Measurements from ENCODE around the gene SPG7.

DNA sequence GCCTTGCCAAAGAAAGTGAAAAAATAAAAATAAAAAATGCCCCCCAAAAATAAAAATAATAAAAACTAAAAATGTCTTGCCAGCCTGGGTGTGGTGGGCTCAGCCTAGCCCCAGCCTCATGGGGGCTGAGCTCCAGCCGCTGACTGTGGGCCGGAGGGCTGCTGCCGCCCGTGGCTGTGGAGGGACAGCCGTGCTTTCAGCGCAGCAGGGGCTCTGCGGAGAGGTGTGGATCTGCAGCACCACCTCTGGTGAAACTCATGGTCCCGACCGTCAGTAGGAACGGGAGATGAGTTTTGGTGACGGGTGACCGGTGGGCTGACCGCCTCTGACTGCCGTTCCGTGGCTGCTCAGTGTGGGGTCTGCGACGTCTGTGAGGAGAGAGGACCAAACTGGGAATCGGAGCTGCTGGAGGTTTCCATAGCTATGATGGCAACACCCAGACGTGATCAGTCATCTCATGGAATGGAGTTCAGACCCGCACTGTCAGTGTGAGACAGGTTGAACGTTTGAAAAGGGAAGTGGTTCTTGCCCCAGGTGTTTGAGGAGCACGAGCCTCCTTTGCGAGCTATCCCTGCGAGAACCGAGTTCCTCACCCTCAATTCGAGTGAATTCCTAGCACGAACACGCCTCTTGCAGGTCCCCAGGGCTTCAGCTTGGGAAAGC, 40.3 kb downstream of the SPG7 start:
- no peak for TF ChIP-seq POLR2AphosphoS5 (IDR thresholded peaks at IDR 0.05)
- TF ChIP-seq, protein P1, sequence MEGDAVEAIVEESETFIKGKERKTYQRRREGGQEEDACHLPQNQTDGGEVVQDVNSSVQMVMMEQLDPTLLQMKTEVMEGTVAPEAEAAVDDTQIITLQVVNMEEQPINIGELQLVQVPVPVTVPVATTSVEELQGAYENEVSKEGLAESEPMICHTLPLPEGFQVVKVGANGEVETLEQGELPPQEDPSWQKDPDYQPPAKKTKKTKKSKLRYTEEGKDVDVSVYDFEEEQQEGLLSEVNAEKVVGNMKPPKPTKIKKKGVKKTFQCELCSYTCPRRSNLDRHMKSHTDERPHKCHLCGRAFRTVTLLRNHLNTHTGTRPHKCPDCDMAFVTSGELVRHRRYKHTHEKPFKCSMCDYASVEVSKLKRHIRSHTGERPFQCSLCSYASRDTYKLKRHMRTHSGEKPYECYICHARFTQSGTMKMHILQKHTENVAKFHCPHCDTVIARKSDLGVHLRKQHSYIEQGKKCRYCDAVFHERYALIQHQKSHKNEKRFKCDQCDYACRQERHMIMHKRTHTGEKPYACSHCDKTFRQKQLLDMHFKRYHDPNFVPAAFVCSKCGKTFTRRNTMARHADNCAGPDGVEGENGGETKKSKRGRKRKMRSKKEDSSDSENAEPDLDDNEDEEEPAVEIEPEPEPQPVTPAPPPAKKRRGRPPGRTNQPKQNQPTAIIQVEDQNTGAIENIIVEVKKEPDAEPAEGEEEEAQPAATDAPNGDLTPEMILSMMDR (IDR thresholded peaks at IDR 0.05; ENCODE audit: poor library complexity, severe bottlenecking) = no peak
- TF ChIP-seq TAF1 (IDR thresholded peaks at IDR 0.05; ENCODE audit: low read depth) = no peak
- TF ChIP-seq EZH2 (IDR thresholded peaks at IDR 0.05; ENCODE audit: borderline replicate concordance, insufficient read depth, low read length, poor library complexity, severe bottlenecking) = no peak
- no peak for TF ChIP-seq RAD21 (conservative IDR thresholded peaks at IDR 0.05)

Measured in neural cell (in vitro differentiated cells).